GM19025 (cell line): Measurements from ENCODE around the gene MSANTD7.

Experiments used
- ATAC-seq: cut with Tn5 transposase; IDR thresholded peaks from one replicate; pipeline ENCODE4 v1.9.1; 2021; ENCODE audit warnings: mild to moderate bottlenecking, low read depth, moderate library complexity; ENCODE audit not compliant: unreplicated experiment

Gene MSANTD7

DNA sequence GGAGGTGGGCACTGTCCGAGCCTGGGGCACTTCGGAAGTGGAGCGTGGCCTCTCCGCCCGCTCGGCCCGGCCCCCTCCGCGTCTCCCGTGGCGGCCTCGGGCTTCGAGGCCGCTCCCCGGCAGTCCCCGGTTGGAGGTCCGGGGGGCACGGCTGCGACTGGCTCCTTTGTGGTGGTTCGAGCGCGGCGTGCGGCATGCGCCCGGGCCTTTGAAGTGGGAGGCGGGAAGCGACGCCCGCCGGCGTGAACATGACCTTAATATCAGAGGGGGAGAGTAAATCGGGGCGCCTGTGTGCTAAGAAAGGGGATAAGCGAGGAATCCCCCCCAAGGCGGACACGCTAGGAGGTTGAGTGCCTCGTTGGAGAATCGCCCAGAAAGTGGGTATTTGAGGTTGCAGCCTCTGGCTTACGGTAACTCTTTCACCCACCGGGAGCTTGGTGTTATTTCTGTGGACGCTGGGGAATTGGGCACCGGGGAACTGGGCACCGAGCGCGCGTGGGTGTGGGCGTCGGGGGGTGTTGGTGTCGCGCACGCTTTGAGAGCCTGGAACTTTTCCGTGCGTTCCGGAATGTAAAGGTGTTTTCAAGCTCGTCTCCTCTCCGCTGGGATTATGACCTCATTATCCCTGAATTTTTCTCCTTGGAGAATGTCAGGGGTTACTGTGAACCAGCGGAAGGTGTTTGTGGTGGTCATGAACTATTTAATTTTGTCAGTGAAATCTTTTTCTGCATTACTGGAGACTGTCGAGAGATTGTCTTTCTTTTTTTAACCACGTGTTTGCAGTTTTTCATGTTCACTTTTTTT lies 41.2 kb downstream of the MSANTD7 start:
- no peak for ATAC-seq

GRCh38 chr10:14879928-14880193 lies 41.8 kb downstream of the MSANTD7 start:
- no peak for ATAC-seq

GRCh38 chr10:14880229-14880628 lies 42.1 kb downstream of the MSANTD7 start:
- ATAC-seq: no peak

DNA sequence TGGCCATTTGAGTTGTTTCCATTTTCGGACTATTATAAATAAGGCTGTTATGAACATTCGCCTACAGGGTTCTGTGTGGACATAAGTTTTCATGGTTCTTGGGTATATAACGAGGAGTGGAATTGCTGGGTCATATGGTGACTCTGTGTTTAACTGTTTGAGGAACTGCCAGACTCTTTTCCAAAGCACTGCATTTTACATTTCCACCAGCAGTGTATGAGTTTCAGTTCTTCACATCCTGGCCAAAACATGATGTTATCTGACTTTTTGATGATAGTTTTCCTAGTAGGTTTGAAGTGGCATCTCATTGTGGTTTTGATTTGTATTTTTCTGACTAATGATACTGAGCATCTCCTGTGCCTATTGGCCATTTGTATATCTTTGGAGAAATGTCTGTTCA lies 46.0 kb downstream of the MSANTD7 start:
- ATAC-seq: no peak
